ENCODE data around the gene ESYT2. TPM values are rescaled to one million over a fixed set of nuclear protein-coding genes. Genes with fewer than 3 reads are reported as not detected.

ESYT2 gene
- total RNA-seq, 1 experiment from 2014 or later, result 59.4 TPM

DNA sequence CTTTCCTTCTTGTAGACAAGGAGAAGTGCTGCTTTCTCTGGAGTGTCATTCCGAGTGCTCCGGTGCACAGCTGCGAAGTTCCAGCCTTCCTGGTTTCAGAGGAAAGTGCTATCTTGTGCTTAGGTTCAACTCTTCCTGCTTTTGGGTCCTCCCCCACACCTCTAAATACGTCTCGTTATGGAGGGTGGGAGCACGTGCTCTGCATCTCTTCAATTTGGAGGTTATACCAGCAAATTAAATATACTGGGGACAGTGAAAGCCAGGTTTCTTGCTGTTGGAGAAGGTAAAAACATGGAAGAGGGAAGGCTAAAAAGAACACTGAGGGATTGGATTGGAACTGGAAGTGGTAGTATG, 2.4 kb upstream of the ESYT2 start:
- peaks cover 12% of the 10 kb centered on the region for H3K4me1 Mint-ChIP-seq (ENCODE audit: low read depth, unreplicated experiment)
- no peaks in the 10 kb centered on the region for H3K9me3 Mint-ChIP-seq (ENCODE audit: unreplicated experiment)
- no peaks in the 10 kb centered on the region for H3K27me3 ChIP-seq (replicated peaks; ENCODE audit: control insufficient read depth, insufficient read depth, low read length)
- intact Hi-C loops (cut with micrococcal nuclease; ENCODE audit: unreplicated experiment), result no loop called here
- no TSS peak for BruUV-seq (replicated peaks)
- no peaks in the 10 kb centered on the region for H3K9me3 ChIP-seq
- POLR2A ChIA-PET, result no interaction called here
- DNase-seq, result no peak
- peak overlapping the region; percentile 42 for H3K4me3 Mint-ChIP-seq (ENCODE audit: unreplicated experiment)
- TF ChIP-seq, protein P1, sequence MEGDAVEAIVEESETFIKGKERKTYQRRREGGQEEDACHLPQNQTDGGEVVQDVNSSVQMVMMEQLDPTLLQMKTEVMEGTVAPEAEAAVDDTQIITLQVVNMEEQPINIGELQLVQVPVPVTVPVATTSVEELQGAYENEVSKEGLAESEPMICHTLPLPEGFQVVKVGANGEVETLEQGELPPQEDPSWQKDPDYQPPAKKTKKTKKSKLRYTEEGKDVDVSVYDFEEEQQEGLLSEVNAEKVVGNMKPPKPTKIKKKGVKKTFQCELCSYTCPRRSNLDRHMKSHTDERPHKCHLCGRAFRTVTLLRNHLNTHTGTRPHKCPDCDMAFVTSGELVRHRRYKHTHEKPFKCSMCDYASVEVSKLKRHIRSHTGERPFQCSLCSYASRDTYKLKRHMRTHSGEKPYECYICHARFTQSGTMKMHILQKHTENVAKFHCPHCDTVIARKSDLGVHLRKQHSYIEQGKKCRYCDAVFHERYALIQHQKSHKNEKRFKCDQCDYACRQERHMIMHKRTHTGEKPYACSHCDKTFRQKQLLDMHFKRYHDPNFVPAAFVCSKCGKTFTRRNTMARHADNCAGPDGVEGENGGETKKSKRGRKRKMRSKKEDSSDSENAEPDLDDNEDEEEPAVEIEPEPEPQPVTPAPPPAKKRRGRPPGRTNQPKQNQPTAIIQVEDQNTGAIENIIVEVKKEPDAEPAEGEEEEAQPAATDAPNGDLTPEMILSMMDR (IDR thresholded peaks at IDR 0.05; ENCODE audit: insufficient read depth in 1 of 2, low read depth in 1 of 2, low read length in 1 of 2, severe bottlenecking in 1 of 2, unreplicated experiment in 1 of 2), result no peak
- H3K27ac Mint-ChIP-seq (ENCODE audit: unreplicated experiment), result no peak overlapping the region
- H3K4me1 ChIP-seq, result peaks cover 6% of the 10 kb centered on the region; the same call in 1 of the 2 replicates
- CTCF ChIA-PET, result no interaction called here
- H3K36me3 ChIP-seq (ENCODE audit: control insufficient read depth, insufficient read depth, low read length), result no peaks in the 10 kb centered on the region; the same call in 1 of the 2 replicates
- no peak overlapping the region for H3K4me3 ChIP-seq (ENCODE audit: low read depth, low read length)
- no peaks in the 10 kb centered on the region for H3K27me3 Mint-ChIP-seq (ENCODE audit: insufficient read depth, unreplicated experiment)
- H3K36me3 Mint-ChIP-seq (ENCODE audit: insufficient read depth, unreplicated experiment), result peaks cover 24% of the 10 kb centered on the region

DNA sequence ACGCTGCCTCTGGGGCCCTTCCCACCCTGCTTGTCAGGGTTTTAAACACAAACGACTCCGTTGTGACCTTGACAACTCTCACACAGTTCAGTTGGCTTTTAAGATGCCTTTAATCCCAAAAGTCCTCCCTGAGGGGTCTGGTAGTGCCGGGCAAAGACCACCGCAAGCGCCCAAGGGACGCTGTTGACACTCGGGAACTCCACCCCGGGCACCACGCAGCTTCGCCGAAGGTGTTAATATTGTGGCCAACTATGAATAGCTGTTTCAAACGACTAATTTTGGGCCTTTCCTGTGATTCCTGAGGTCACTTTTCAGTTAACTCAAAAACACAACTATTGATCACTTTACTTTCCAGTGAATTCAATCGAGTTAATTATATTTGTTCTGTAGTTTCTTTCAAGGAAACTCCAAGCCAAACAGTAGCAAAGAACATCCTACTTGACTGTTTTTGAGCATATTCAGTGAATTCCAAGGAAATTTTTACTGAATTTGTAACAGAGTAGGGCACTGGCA, 958 bp upstream of the ESYT2 start:
- Histone ChIP-seq H3K4me1 (peaks cover 9% of the 10 kb centered on the region; the same call in 1 of the 2 replicates), H3K36me3 (ENCODE audit: control insufficient read depth, insufficient read depth, low read length) (no peaks in the 10 kb centered on the region), H3K9me3 (no peaks in the 10 kb centered on the region), H3K4me3 (ENCODE audit: low read depth, low read length) (peak overlapping the region; percentile 100), H3K27me3 (replicated peaks; ENCODE audit: control insufficient read depth, insufficient read depth, low read length) (no peaks in the 10 kb centered on the region)
- Mint-ChIP-seq H3K4me1 (ENCODE audit: low read depth, unreplicated experiment) (peaks cover 12% of the 10 kb centered on the region), H3K4me3 (ENCODE audit: unreplicated experiment) (peak overlapping the region; percentile 83), H3K36me3 (ENCODE audit: insufficient read depth, unreplicated experiment) (peaks cover 24% of the 10 kb centered on the region), H3K27me3 (ENCODE audit: insufficient read depth, unreplicated experiment) (no peaks in the 10 kb centered on the region), H3K27ac (ENCODE audit: unreplicated experiment) (peak overlapping the region; percentile 79), H3K9me3 (ENCODE audit: unreplicated experiment) (no peaks in the 10 kb centered on the region)
- BruUV-seq (replicated peaks), result no TSS peak
- DNase-seq, result no peak
- ChIA-PET POLR2A (interaction anchor here (1.1 kb wide), 2 partner anchors 14 to 33 kb away, joined by 3 to 5 read pairs; no protein-coding TSS in a partner anchor), CTCF (interaction anchor here (0.6 to 1.5 kb wide), 3 partner anchors 12 to 240 kb away, joined by 3 to 4 read pairs (median 3); no protein-coding TSS in a partner anchor)
- TF ChIP-seq, protein P1 (IDR thresholded peaks at IDR 0.05; ENCODE audit: insufficient read depth in 1 of 2, low read depth in 1 of 2, low read length in 1 of 2, severe bottlenecking in 1 of 2, unreplicated experiment in 1 of 2), result no peak
- intact Hi-C loops (cut with micrococcal nuclease; ENCODE audit: unreplicated experiment), result no loop called here

DNA sequence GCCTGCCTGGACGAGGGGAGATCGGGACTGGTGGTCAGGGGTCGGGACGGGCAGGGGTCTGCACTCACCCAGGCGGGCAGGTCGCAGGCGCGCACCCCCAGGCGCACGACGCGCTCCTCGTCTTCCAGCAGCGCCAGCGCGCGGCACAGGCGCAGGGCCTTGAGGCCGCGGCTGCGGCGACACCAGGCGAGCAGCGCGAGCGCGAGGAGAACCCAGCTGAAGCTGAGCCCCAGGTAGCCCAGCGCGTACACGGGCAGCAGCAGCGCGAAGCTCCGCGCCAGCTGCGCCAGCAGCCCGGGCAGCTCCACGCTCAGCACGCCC, 328 bp downstream of the ESYT2 start:
- H3K27ac Mint-ChIP-seq (ENCODE audit: unreplicated experiment), result peak overlapping the region; percentile 79
- CTCF ChIA-PET, result interaction anchor here (0.6 to 1.5 kb wide), 3 partner anchors 10 to 146 kb away, joined by 3 to 4 read pairs (median 3); partner anchors contain the start of gene NCAPG2
- no peaks in the 10 kb centered on the region for H3K27me3 Mint-ChIP-seq (ENCODE audit: insufficient read depth, unreplicated experiment)
- peaks cover 12% of the 10 kb centered on the region for H3K4me1 Mint-ChIP-seq (ENCODE audit: low read depth, unreplicated experiment)
- DNase-seq, result peak; percentile 72 to 73
- BruUV-seq (replicated peaks), result no TSS peak
- intact Hi-C loops (cut with micrococcal nuclease; ENCODE audit: unreplicated experiment), result loop anchor here (1.0 to 10.0 kb wide), 5 partner anchors 11 to 125 kb away; partner anchors contain the start of genes DYNC2I1 and NCAPG2
- TF ChIP-seq, protein P1 (IDR thresholded peaks at IDR 0.05; ENCODE audit: insufficient read depth in 1 of 2, low read depth in 1 of 2, low read length in 1 of 2, severe bottlenecking in 1 of 2, unreplicated experiment in 1 of 2), result no peak
- peak overlapping the region; percentile 83 for H3K4me3 Mint-ChIP-seq (ENCODE audit: unreplicated experiment)
- Histone ChIP-seq H3K4me1 (peaks cover 9% of the 10 kb centered on the region; the same call in 1 of the 2 replicates), H3K27me3 (replicated peaks; ENCODE audit: control insufficient read depth, insufficient read depth, low read length) (no peaks in the 10 kb centered on the region), H3K4me3 (ENCODE audit: low read depth, low read length) (peak overlapping the region; percentile 100), H3K9me3 (no peaks in the 10 kb centered on the region), H3K36me3 (ENCODE audit: control insufficient read depth, insufficient read depth, low read length) (no peaks in the 10 kb centered on the region)
- H3K9me3 Mint-ChIP-seq (ENCODE audit: unreplicated experiment), result no peaks in the 10 kb centered on the region
- H3K36me3 Mint-ChIP-seq (ENCODE audit: insufficient read depth, unreplicated experiment), result peaks cover 24% of the 10 kb centered on the region
- POLR2A ChIA-PET, result interaction anchor here (0.6 to 1.4 kb wide), 2 partner anchors 11 to 148 kb away, joined by 3 to 4 read pairs; no protein-coding TSS in a partner anchor

Measured in Caco-2 (cell line).